Measurements from ENCODE around the gene TRIM37. TPM values are rescaled to one million over a fixed set of nuclear protein-coding genes. Genes with fewer than 3 reads are reported as not detected.

The TRIM37 gene
- total RNA-seq, 1 donor from 2014 or later: 86.4 TPM

- Histone ChIP-seq H3K79me2 (ENCODE audit: low read depth) (no peaks in the 10 kb centered on the region), H3K4me2 (no peak overlapping the region), H3K36me3 (no peaks in the 10 kb centered on the region), H3K27me3 (no peaks in the 10 kb centered on the region), H3K27ac (no peak overlapping the region), H4K20me1 (ENCODE audit: low read depth) (no peaks in the 10 kb centered on the region), H2AFZ (replicated peaks) (no peak overlapping the region), H3K9ac (no peak overlapping the region), H3K4me3 (no peak overlapping the region), H3F3A (ENCODE audit: low read depth) (peaks cover 11% of the 10 kb centered on the region), H3K9me3 (ENCODE audit: low read depth) (no peaks in the 10 kb centered on the region), H3K4me1 (peaks cover 19% of the 10 kb centered on the region)
- TF ChIP-seq EZH2 (IDR thresholded peaks at IDR 0.05) (no peak), EZH2phosphoT487 (IDR thresholded peaks at IDR 0.05) (no peak), CTCF (IDR thresholded peaks at IDR 0.05) (no peak)
- no peak for DNase-seq (ENCODE audit: low spot score)
- Mint-ChIP-seq H3K4me1 (peaks cover 11% of the 10 kb centered on the region), H3K36me3 (peaks cover 16% of the 10 kb centered on the region), H3K27me3 (ENCODE audit: insufficient read depth, low read depth) (no peaks in the 10 kb centered on the region), H3K4me3 (no peak overlapping the region), H3K9me3 (no peaks in the 10 kb centered on the region), H3K27ac (no peak overlapping the region)
Observed at GRCh38 chr17:58982626-58983025, 124.1 kb downstream of the TRIM37 start.

GRCh38 chr17:58980706-58981481 lies 125.8 kb downstream of the TRIM37 start:
- Histone ChIP-seq H3K9ac (no peak overlapping the region), H3F3A (ENCODE audit: low read depth) (no peaks in the 10 kb centered on the region), H3K4me1 (peaks cover 12% of the 10 kb centered on the region), H3K36me3 (no peaks in the 10 kb centered on the region), H4K20me1 (ENCODE audit: low read depth) (no peaks in the 10 kb centered on the region), H3K27ac (no peak overlapping the region), H3K4me3 (no peak overlapping the region), H3K4me2 (no peak overlapping the region), H3K9me3 (ENCODE audit: low read depth) (no peaks in the 10 kb centered on the region), H2AFZ (replicated peaks) (no peak overlapping the region), H3K79me2 (ENCODE audit: low read depth) (no peaks in the 10 kb centered on the region), H3K27me3 (no peaks in the 10 kb centered on the region)
- TF ChIP-seq EZH2 (IDR thresholded peaks at IDR 0.05) (no peak), EZH2phosphoT487 (IDR thresholded peaks at IDR 0.05) (no peak), CTCF (IDR thresholded peaks at IDR 0.05) (no peak)
- Mint-ChIP-seq H3K9me3 (no peaks in the 10 kb centered on the region), H3K27me3 (ENCODE audit: insufficient read depth, low read depth) (peaks cover 3% of the 10 kb centered on the region), H3K4me1 (peaks cover 2% of the 10 kb centered on the region), H3K27ac (no peak overlapping the region), H3K36me3 (peaks cover 16% of the 10 kb centered on the region), H3K4me3 (no peak overlapping the region)
- DNase-seq (ENCODE audit: low spot score): no peak

GRCh38 chr17:58976541-58976940 lies 130.1 kb downstream of the TRIM37 start:
- H3K27ac ChIP-seq: no peak overlapping the region
- H3K9me3 ChIP-seq (ENCODE audit: low read depth): no peaks in the 10 kb centered on the region
- H3K4me2 ChIP-seq: no peak overlapping the region
- no peaks in the 10 kb centered on the region for H3K27me3 ChIP-seq
- Mint-ChIP-seq H3K27me3 (ENCODE audit: insufficient read depth, low read depth) (peaks cover 3% of the 10 kb centered on the region), H3K4me3 (no peak overlapping the region), H3K36me3 (peaks cover 12% of the 10 kb centered on the region), H3K4me1 (no peaks in the 10 kb centered on the region), H3K27ac (no peak overlapping the region), H3K9me3 (no peaks in the 10 kb centered on the region)
- H3K9ac ChIP-seq: no peak overlapping the region
- no peak for DNase-seq (ENCODE audit: low spot score)
- no peaks in the 10 kb centered on the region for H4K20me1 ChIP-seq (ENCODE audit: low read depth)
- no peaks in the 10 kb centered on the region for H3K4me1 ChIP-seq
- no peak overlapping the region for H3K4me3 ChIP-seq
- no peaks in the 10 kb centered on the region for H3F3A ChIP-seq (ENCODE audit: low read depth)
- H3K79me2 ChIP-seq (ENCODE audit: low read depth): no peaks in the 10 kb centered on the region
- H2AFZ ChIP-seq (replicated peaks): no peak overlapping the region
- H3K36me3 ChIP-seq: no peaks in the 10 kb centered on the region
- no peak for TF ChIP-seq EZH2phosphoT487 (IDR thresholded peaks at IDR 0.05)
- TF ChIP-seq EZH2 (IDR thresholded peaks at IDR 0.05): no peak

GRCh38 chr17:58974354-58974753 lies 132.3 kb downstream of the TRIM37 start:
- peaks cover 4% of the 10 kb centered on the region for H3F3A ChIP-seq (ENCODE audit: low read depth)
- no peak for TF ChIP-seq EZH2 (IDR thresholded peaks at IDR 0.05)
- no peak for TF ChIP-seq EZH2phosphoT487 (IDR thresholded peaks at IDR 0.05)
- no peak for TF ChIP-seq CTCF (IDR thresholded peaks at IDR 0.05)
- H3K27me3 ChIP-seq: no peaks in the 10 kb centered on the region
- H3K4me3 Mint-ChIP-seq: no peak overlapping the region
- no peak overlapping the region for H3K9ac ChIP-seq
- DNase-seq (ENCODE audit: low spot score): no peak
- peaks cover 21% of the 10 kb centered on the region for H3K4me1 ChIP-seq
- no peak overlapping the region for H3K27ac Mint-ChIP-seq
- H3K9me3 Mint-ChIP-seq: no peaks in the 10 kb centered on the region
- no peaks in the 10 kb centered on the region for H4K20me1 ChIP-seq (ENCODE audit: low read depth)
- no peak overlapping the region for H2AFZ ChIP-seq (replicated peaks)
- peaks cover 20% of the 10 kb centered on the region for H3K4me1 Mint-ChIP-seq
- H3K36me3 Mint-ChIP-seq: peaks cover 2% of the 10 kb centered on the region
- H3K9me3 ChIP-seq (ENCODE audit: low read depth): no peaks in the 10 kb centered on the region
- no peaks in the 10 kb centered on the region for H3K79me2 ChIP-seq (ENCODE audit: low read depth)
- peaks cover 3% of the 10 kb centered on the region for H3K27me3 Mint-ChIP-seq (ENCODE audit: insufficient read depth, low read depth)
- H3K27ac ChIP-seq: no peak overlapping the region
- H3K4me2 ChIP-seq: no peak overlapping the region
- no peaks in the 10 kb centered on the region for H3K36me3 ChIP-seq
- no peak overlapping the region for H3K4me3 ChIP-seq
